ENCODE measurements around the gene RTP3. TPM values are rescaled to one million over a fixed set of nuclear protein-coding genes. Genes with fewer than 3 reads are reported as not detected.

Gene RTP3
- total RNA-seq, 2 donors from 2014 or later = not detected

- Histone ChIP-seq H3K9me3 (no peaks in the 10 kb centered on the region), H3K4me3 (no peak overlapping the region), H3K9ac (ENCODE audit: low read depth in 2 of 2, low read length in 2 of 2) (no peak overlapping the region), H3K27ac (no peak overlapping the region), H3K4me1 (no peaks in the 10 kb centered on the region), H3K36me3 (no peaks in the 10 kb centered on the region), H3K27me3 (no peaks in the 10 kb centered on the region)
- DNase-seq = no peak
- intact Hi-C loops (cut with DNase I) = no loop called here
- TF ChIP-seq CTCF (IDR thresholded peaks at IDR 0.05) = no peak
Measured at GRCh38 chr3:46540550-46540949, 42.8 kb downstream of the RTP3 start.

GRCh38 chr3:46541835-46542234 lies 44.1 kb downstream of the RTP3 start:
- Histone ChIP-seq H3K9ac (ENCODE audit: low read depth in 2 of 2, low read length in 2 of 2) (no peak overlapping the region), H3K4me1 (no peaks in the 10 kb centered on the region), H3K36me3 (no peaks in the 10 kb centered on the region), H3K4me3 (no peak overlapping the region), H3K27me3 (no peaks in the 10 kb centered on the region), H3K9me3 (no peaks in the 10 kb centered on the region), H3K27ac (no peak overlapping the region)
- intact Hi-C loops (cut with DNase I) = no loop called here
- DNase-seq = no peak
- TF ChIP-seq CTCF (IDR thresholded peaks at IDR 0.05) = no peak

GRCh38 chr3:46542344-46542743 lies 44.6 kb downstream of the RTP3 start:
- intact Hi-C loops (cut with DNase I) = no loop called here
- Histone ChIP-seq H3K36me3 (no peaks in the 10 kb centered on the region), H3K27ac (no peak overlapping the region), H3K27me3 (no peaks in the 10 kb centered on the region), H3K4me3 (no peak overlapping the region), H3K9me3 (no peaks in the 10 kb centered on the region), H3K9ac (ENCODE audit: low read depth in 2 of 2, low read length in 2 of 2) (no peak overlapping the region), H3K4me1 (no peaks in the 10 kb centered on the region)
- DNase-seq = no peak
- TF ChIP-seq CTCF (IDR thresholded peaks at IDR 0.05) = no peak

GRCh38 chr3:46542801-46543201 lies 45.0 kb downstream of the RTP3 start:
- Histone ChIP-seq H3K4me1 (no peaks in the 10 kb centered on the region), H3K9me3 (no peaks in the 10 kb centered on the region), H3K36me3 (no peaks in the 10 kb centered on the region), H3K9ac (ENCODE audit: low read depth in 2 of 2, low read length in 2 of 2) (no peak overlapping the region), H3K27ac (no peak overlapping the region), H3K27me3 (no peaks in the 10 kb centered on the region), H3K4me3 (no peak overlapping the region)
- no peak for DNase-seq
- no peak for TF ChIP-seq CTCF (IDR thresholded peaks at IDR 0.05)
- intact Hi-C loops (cut with DNase I) = no loop called here

- Histone ChIP-seq H3K36me3 (no peaks in the 10 kb centered on the region), H3K4me1 (no peaks in the 10 kb centered on the region), H3K27ac (no peak overlapping the region), H3K9me3 (no peaks in the 10 kb centered on the region), H3K9ac (ENCODE audit: low read depth in 2 of 2, low read length in 2 of 2) (no peak overlapping the region), H3K4me3 (no peak overlapping the region), H3K27me3 (no peaks in the 10 kb centered on the region)
- TF ChIP-seq CTCF (IDR thresholded peaks at IDR 0.05) = no peak
- intact Hi-C loops (cut with DNase I) = no loop called here
- no peak for DNase-seq
Measured at GRCh38 chr3:46544771-46545503, 47.2 kb downstream of the RTP3 start.

Measured in colonic mucosa (tissue), 4 donors.